Naive thymus-derived CD4-positive, alpha-beta T cell (primary cell): ENCODE measurements around the gene XPO1. TPM values are rescaled to one million over a fixed set of nuclear protein-coding genes. Genes with fewer than 3 reads are reported as not detected.
A peak's percentile ranks its signal among the peaks of the same experiment; 100 is the strongest.

ENCODE experiments used
- ATAC-seq: fragments of 150-1000 bp; cut with Tn5 transposase; 2 replicates; pipeline ENCODE4 v1.10.0; 2021; ENCODE audit warnings: mild to moderate bottlenecking, moderate library complexity
- CTCF ChIA-PET: fragments of 350-600 bp; sonication (Branson Sonifier 250); formaldehyde crosslinking; loops from one replicate; lab custom pipeline; 2021; ENCODE audit warnings: antibody characterized with exemption; lab: Charles Lee
- POLR2A ChIA-PET: fragments of 350-600 bp; sonication (Branson Sonifier 250); formaldehyde crosslinking; loops from one replicate; lab custom pipeline; 2021; ENCODE audit warnings: antibody characterized with exemption, inconsistent platforms; lab: Charles Lee
- DNase-seq, 9 donors: peaks; one replicate each; pipeline versions ENCODE4 v3.0.0 to v3.0.0-alpha.2; 2020 to 2022; ENCODE audit warnings: mixed read lengths in 1 of 9
- H3K27ac ChIP-seq: one replicate; pipeline ENCODE4 v1.7.0; 2013; ENCODE audit warnings: mild to moderate bottlenecking, low read depth, low read length, moderate library complexity
- H3K27me3 ChIP-seq, 2 donors: one replicate each; pipeline ENCODE4 v1.7.0; 2013; ENCODE audit warnings: low read length in 2 of 2, mild to moderate bottlenecking in 2 of 2, moderate library complexity in 2 of 2; ENCODE audit not compliant: control insufficient read depth in 2 of 2, insufficient read depth in 2 of 2
- H3K36me3 ChIP-seq, 3 experiments: 1 replicate in 2 of 3; 2 replicates in 1 of 3; pipeline ENCODE4 v1.7.0; 2013; ENCODE audit warnings: low read length in 3 of 3, mild to moderate bottlenecking in 3 of 3, moderate library complexity in 1 of 3; ENCODE audit not compliant: insufficient read depth in 3 of 3, control insufficient read depth in 2 of 3
- H3K4me1 ChIP-seq, 2 donors: one replicate each; pipeline ENCODE4 v1.7.0; 2013; ENCODE audit warnings: low read length in 2 of 2, mild to moderate bottlenecking in 2 of 2, moderate library complexity in 1 of 2; ENCODE audit not compliant: control insufficient read depth in 2 of 2, insufficient read depth in 2 of 2
- H3K4me3 ChIP-seq: 2 replicates; pipeline ENCODE4 v1.7.0; 2013; ENCODE audit warnings: mild to moderate bottlenecking, low read length
- H3K9me3 ChIP-seq, 3 experiments: 1 replicate in 2 of 3; 2 replicates in 1 of 3; pipeline ENCODE4 v1.7.0; 2013; ENCODE audit warnings: low read length in 3 of 3; ENCODE audit not compliant: control insufficient read depth in 2 of 3
- H3K27ac Mint-ChIP-seq, 9 donors: one replicate each; pipeline ENCODE4 v1.8.0; 2020 to 2022; ENCODE audit warnings: mixed read lengths in 9 of 9, mild to moderate bottlenecking in 8 of 9, moderate library complexity in 5 of 9, inconsistent platforms in 2 of 9
- H3K27me3 Mint-ChIP-seq, 5 donors: one replicate each; pipeline ENCODE4 v1.8.0; 2021 to 2022; ENCODE audit warnings: mixed read lengths in 5 of 5, mild to moderate bottlenecking in 1 of 5
- H3K36me3 Mint-ChIP-seq, 5 donors: one replicate each; pipeline ENCODE4 v1.8.0; 2020 to 2022; ENCODE audit warnings: mixed read lengths in 5 of 5, mild to moderate bottlenecking in 3 of 5, inconsistent platforms in 1 of 5
- H3K4me1 Mint-ChIP-seq, 7 donors: one replicate each; pipeline ENCODE4 v1.8.0; 2020 to 2022; ENCODE audit warnings: mixed read lengths in 7 of 7, mild to moderate bottlenecking in 3 of 7, inconsistent platforms in 1 of 7
- H3K4me3 Mint-ChIP-seq, 10 donors: one replicate each; pipeline ENCODE4 v1.8.0; 2020 to 2022; ENCODE audit warnings: mild to moderate bottlenecking in 10 of 10, mixed read lengths in 10 of 10, moderate library complexity in 6 of 10, inconsistent platforms in 2 of 10
- H3K9me3 Mint-ChIP-seq, 11 donors: one replicate each; pipeline ENCODE4 v1.8.0; 2020 to 2022; ENCODE audit warnings: mixed read lengths in 11 of 11, mild to moderate bottlenecking in 4 of 11, inconsistent platforms in 1 of 11, moderate library complexity in 1 of 11
- intact Hi-C, 2 donors: fragments of 100-400 bp; cut with micrococcal nuclease; formaldehyde crosslinking; loops; one replicate each; pipeline ENCODE4 v1.15.1; 2023
- polyA plus RNA-seq, 2 donors: library from polyadenylated mRNA; unstranded; fragments of 300-500 nt; fragmentation: Illumina TruSeq; gene quantifications; one replicate each; pipeline ENCODE4 v1.2.3, GENCODE V29; 2021
- total RNA-seq, 6 experiments: library from RNA in 5 of 6; stranded (reverse) in 5 of 6; gene quantifications; 1 replicate in 5 of 6; 2 replicates in 1 of 6; pipeline ENCODE4 v1.2.3 and lab custom pipeline; 2021 to 2026

The XPO1 gene
- total and polyA plus RNA-seq, 7 experiments from 2014 or later = 40.2 to 192 (median 140) TPM

DNA sequence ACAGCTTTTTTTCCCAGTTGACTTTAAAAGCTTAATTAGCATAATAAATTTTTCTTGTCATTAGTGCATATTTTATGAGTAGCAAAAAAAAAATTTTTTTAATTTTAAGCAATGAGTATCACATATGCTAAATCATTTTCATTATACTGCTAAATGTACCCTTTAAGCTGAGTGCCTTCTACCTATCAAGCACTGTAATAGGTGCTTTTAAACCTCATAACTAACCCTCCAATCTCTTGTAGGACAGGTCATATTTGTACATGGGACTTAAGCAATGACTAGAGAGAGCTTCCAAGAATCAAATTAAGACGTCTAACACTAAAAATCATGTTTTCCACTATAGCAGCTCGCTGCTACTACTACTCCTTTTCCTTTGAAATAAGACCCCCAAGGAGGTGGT is 7.4 kb downstream of the XPO1 start:
- H3K27ac Mint-ChIP-seq = peak overlapping the region in 2 of 9 donors; percentile 47 to 88
- peak overlapping the region in 5 of 10 donors; percentile 5 to 29 (median 23) for H3K4me3 Mint-ChIP-seq
- CTCF ChIA-PET = interaction anchor here (1.2 kb wide), 1 partner anchor 128 kb away, joined by 3 read pairs; no protein-coding TSS in a partner anchor
- Histone ChIP-seq H3K4me3 (no peak overlapping the region), H3K4me1 (peaks cover 22 to 28% of the 10 kb centered on the region in 2 donors), H3K36me3 (peaks cover 0 to 8% (median 5%) of the 10 kb centered on the region in 3 experiments), H3K27ac (no peak overlapping the region), H3K9me3 (no peaks in the 10 kb centered on the region), H3K27me3 (no peaks in the 10 kb centered on the region)
- POLR2A ChIA-PET = interaction anchor here (1.5 kb wide), 1 partner anchor 112 kb away, joined by 5 read pairs; no protein-coding TSS in a partner anchor
- no peaks in the 10 kb centered on the region for H3K9me3 Mint-ChIP-seq
- no peak for DNase-seq
- peaks cover 32 to 86% (median 64%) of the 10 kb centered on the region in 7 donors for H3K4me1 Mint-ChIP-seq
- H3K36me3 Mint-ChIP-seq = peaks cover 0 to 10% (median 7%) of the 10 kb centered on the region in 5 donors
- H3K27me3 Mint-ChIP-seq = no peaks in the 10 kb centered on the region
- intact Hi-C loops = loop anchor here in 1 of 2 donors (10.0 kb wide), 1 partner anchor 726 kb away; no protein-coding TSS in a partner anchor
- ATAC-seq = no peak

DNA sequence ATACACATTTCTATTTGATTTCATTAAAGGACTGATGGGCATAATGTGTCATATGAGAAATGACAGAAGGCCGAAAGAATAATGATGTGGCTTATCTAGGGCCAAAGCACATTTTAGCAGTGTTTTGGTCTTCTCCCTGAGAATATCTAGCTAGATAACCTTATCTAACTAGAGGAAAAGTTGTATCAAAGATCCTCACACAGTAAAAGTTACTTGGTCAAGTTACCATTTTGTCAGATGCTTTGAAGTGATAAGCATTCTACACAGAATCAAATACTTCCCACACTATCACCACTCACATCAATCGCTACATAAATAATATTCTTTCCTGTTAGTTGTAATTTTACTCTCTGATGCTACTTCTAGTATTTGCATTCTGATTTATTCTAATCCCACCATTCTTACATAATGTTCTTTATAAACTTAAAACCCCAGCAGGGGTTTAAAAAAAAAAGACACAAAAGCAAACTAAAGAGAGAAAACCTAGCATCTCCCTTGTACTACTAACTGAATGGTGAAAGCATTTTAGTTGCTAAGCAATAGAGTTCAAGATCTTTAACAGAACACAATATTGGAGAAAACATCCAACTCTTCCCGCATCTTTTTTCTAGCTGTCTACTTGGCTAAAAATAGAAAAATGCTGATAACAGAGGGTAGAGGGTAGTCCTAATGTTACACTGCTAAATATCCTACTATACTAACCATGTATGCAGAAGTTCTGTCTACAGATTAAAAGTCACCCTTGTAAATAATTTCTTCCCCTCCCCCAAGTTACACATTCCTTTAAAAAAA is 8.0 kb downstream of the XPO1 start:
- peak overlapping the region in 5 of 9 donors; percentile 6 to 88 (median 48) for H3K27ac Mint-ChIP-seq
- no peak overlapping the region for H3K4me3 ChIP-seq
- ATAC-seq (no peak), DNase-seq (no peak)
- peaks cover 0 to 10% (median 7%) of the 10 kb centered on the region in 5 donors for H3K36me3 Mint-ChIP-seq
- no peaks in the 10 kb centered on the region for H3K9me3 ChIP-seq
- POLR2A ChIA-PET = interaction anchor here (1.5 kb wide), 1 partner anchor 111 kb away, joined by 5 read pairs; no protein-coding TSS in a partner anchor
- no peaks in the 10 kb centered on the region for H3K27me3 Mint-ChIP-seq
- H3K27me3 ChIP-seq = no peaks in the 10 kb centered on the region
- no peaks in the 10 kb centered on the region for H3K9me3 Mint-ChIP-seq
- CTCF ChIA-PET = no interaction called here
- H3K4me3 Mint-ChIP-seq = peak overlapping the region in 3 of 10 donors; percentile 5 to 29 (median 18)
- intact Hi-C loops = loop anchor here in 1 of 2 donors (10.0 kb wide), 1 partner anchor 725 kb away; no protein-coding TSS in a partner anchor
- H3K4me1 Mint-ChIP-seq = peaks cover 26 to 86% (median 64%) of the 10 kb centered on the region in 7 donors
- H3K4me1 ChIP-seq = peaks cover 18 to 25% of the 10 kb centered on the region in 2 donors
- H3K27ac ChIP-seq = no peak overlapping the region
- peaks cover 0 to 10% (median 5%) of the 10 kb centered on the region in 3 experiments for H3K36me3 ChIP-seq

DNA sequence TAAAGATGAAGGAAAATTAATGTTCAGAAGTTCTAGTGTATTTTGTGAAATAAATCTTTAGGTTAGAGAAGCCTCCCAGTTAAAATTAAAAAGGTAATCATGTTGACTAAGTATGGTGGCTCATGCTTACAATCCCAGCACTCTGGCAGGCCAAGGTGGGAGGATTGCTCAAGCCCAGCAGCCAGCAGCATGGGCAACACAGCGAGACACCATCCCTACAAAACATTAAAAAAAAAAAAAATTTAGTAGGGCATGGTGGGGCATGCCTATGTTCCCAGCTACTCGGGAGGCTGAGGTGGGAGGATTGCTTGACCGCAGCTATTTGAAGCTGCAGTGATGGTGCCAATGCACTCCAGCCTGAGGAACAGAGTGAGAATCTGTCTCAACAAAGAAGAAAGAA is 17.9 kb downstream of the XPO1 start:
- peaks cover 0 to 52% (median 10%) of the 10 kb centered on the region in 3 experiments for H3K36me3 ChIP-seq
- H3K27me3 ChIP-seq = no peaks in the 10 kb centered on the region
- ATAC-seq (no peak), DNase-seq (no peak)
- peaks cover 3 to 5% of the 10 kb centered on the region in 2 donors for H3K4me1 ChIP-seq
- POLR2A ChIA-PET = no interaction called here
- H3K27me3 Mint-ChIP-seq = no peaks in the 10 kb centered on the region
- peaks cover 0 to 30% (median 11%) of the 10 kb centered on the region in 5 donors for H3K36me3 Mint-ChIP-seq
- no peak overlapping the region for H3K4me3 ChIP-seq
- H3K9me3 ChIP-seq = no peaks in the 10 kb centered on the region
- CTCF ChIA-PET = interaction anchor here (0.5 kb wide), 1 partner anchor 11 kb away, joined by 4 read pairs; no protein-coding TSS in a partner anchor
- H3K4me1 Mint-ChIP-seq = peaks cover 0 to 49% (median 37%) of the 10 kb centered on the region in 7 donors
- intact Hi-C loops = no loop called here
- no peaks in the 10 kb centered on the region for H3K9me3 Mint-ChIP-seq
- no peak overlapping the region for H3K27ac ChIP-seq
- H3K27ac Mint-ChIP-seq = peak overlapping the region in 4 of 9 donors; percentile 24 to 62 (median 36)
- no peak overlapping the region for H3K4me3 Mint-ChIP-seq

DNA sequence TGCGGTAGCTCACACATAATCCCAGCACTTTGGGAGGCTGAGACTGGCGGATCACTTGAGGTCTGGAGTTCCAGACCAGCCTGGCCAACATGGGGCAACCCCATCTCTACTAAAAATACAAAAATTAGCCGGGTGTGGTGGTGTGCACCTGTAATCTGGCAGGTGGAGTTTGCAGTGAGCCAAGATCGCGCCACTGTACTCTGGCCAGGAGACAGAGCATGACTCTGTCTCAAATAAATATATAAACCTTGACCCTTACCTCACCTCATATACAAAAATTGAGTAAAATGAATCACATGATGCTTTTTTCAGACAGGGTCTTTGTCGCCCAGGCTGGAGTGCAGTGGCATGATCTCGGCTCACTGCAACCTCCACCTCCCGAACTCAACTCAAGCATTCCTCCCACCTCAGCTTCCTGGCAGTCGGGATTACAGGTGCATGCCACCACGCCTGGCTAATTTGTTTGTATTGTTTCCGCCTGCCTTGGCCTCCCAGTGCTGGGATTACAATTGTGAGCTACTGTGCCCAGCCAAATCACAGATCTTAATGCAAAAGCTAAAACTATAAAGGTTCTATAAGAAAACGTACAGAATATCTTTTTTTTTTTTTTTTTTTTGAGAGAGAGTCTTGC is 25.3 kb downstream of the XPO1 start:
- CTCF ChIA-PET = no interaction called here
- no peak overlapping the region for H3K4me3 Mint-ChIP-seq
- POLR2A ChIA-PET = no interaction called here
- H3K27me3 Mint-ChIP-seq = no peaks in the 10 kb centered on the region
- peak overlapping the region in 7 of 9 donors; percentile 55 to 74 (median 60) for H3K27ac Mint-ChIP-seq
- Histone ChIP-seq H3K4me1 (no peaks in the 10 kb centered on the region), H3K9me3 (no peaks in the 10 kb centered on the region), H3K27ac (peak overlapping the region; percentile 14), H3K27me3 (no peaks in the 10 kb centered on the region), H3K4me3 (no peak overlapping the region), H3K36me3 (peaks cover 10 to 61% (median 18%) of the 10 kb centered on the region in 3 experiments)
- peaks cover 8 to 40% (median 29%) of the 10 kb centered on the region in 7 donors for H3K4me1 Mint-ChIP-seq
- H3K36me3 Mint-ChIP-seq = peaks cover 0 to 39% (median 15%) of the 10 kb centered on the region in 5 donors
- intact Hi-C loops = no loop called here
- H3K9me3 Mint-ChIP-seq = no peaks in the 10 kb centered on the region
- ATAC-seq = no peak
- no peak for DNase-seq

DNA sequence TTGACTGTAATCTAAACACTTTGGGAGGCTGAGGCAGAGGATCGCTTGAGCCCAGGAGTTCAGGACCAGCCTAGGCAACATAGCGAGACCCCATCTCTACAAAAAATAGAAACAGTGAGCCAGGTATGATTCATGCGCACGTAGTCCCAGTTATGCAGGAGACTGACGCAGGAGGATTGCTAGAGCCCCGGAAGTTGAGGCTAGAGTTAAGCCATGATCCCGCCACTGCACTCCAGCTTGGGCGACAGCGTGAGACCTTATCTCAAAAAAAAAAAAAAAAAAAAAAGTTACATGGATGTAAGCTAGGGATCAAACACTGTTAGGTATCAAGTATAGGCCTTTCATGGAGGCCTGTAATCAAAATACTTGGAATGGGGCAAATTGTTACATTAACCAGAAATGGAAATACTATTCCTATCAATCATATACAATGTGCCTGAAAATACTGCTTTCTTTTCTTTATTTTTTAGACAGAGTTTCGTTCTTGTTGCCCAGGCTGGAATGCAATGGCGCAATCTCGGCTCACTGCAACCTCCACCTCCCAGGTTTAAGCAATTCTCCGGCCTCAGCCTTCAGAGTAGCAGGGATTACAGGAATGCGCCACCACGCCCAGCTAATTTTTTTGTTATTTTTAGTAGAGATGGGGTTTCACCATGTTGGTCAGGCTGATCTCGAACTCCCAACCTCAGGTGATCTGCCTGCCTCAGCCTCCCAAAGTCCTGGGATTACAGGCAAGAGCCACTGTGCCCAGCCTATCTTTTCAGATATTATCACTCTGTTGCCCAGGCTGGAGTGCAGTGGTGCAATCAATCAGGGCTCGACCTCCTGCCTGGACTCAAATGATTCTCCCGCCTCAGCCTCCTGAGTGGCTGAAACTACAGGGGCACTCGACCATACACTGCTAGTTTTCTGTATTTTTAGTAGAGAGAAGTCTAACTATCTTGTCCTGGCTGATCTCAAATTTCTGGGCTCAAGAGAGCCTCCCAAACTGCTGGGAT is 27.2 kb downstream of the XPO1 start:
- H3K4me3 Mint-ChIP-seq = no peak overlapping the region
- no peaks in the 10 kb centered on the region for H3K9me3 Mint-ChIP-seq
- H3K36me3 Mint-ChIP-seq = peaks cover 0 to 37% (median 16%) of the 10 kb centered on the region in 5 donors
- Histone ChIP-seq H3K4me1 (no peaks in the 10 kb centered on the region), H3K4me3 (no peak overlapping the region), H3K27me3 (no peaks in the 10 kb centered on the region), H3K27ac (no peak overlapping the region), H3K9me3 (no peaks in the 10 kb centered on the region), H3K36me3 (peaks cover 10 to 53% (median 18%) of the 10 kb centered on the region in 3 experiments)
- DNase-seq (no peak), ATAC-seq (no peak)
- intact Hi-C loops = no loop called here
- CTCF ChIA-PET = interaction anchor here (0.7 kb wide), 1 partner anchor 804 kb away, joined by 3 read pairs; no protein-coding TSS in a partner anchor
- peaks cover 8 to 44% (median 31%) of the 10 kb centered on the region in 7 donors for H3K4me1 Mint-ChIP-seq
- H3K27me3 Mint-ChIP-seq = no peaks in the 10 kb centered on the region
- H3K27ac Mint-ChIP-seq = peak overlapping the region in 4 of 9 donors; percentile 8 to 68 (median 54)
- POLR2A ChIA-PET = interaction anchor here (0.9 to 1.2 kb wide), 2 partner anchors 17 to 24 kb away, joined by 3 read pairs; no protein-coding TSS in a partner anchor
